GM23248 (cell line): ENCODE results near the gene GNE. TPM values are rescaled to one million over a fixed set of nuclear protein-coding genes. Genes with fewer than 3 reads are reported as not detected.

Source experiments
- DNase-seq: peaks from one replicate; pipeline ENCODE4 v3.0.0-alpha.2; 2015
- H2AFZ ChIP-seq: fragments of 200-600 bp; sonication (generic); 2 replicates; pipeline ENCODE4 v1.6.1; 2016; ENCODE audit warnings: antibody characterized with exemption
- H3F3A ChIP-seq: fragments of 200-600 bp; sonication (generic); 2 replicates; pipeline ENCODE4 v1.6.1; 2016; ENCODE audit warnings: mild to moderate bottlenecking, antibody characterized with exemption, mixed run types; ENCODE audit not compliant: insufficient read depth
- H3K27ac ChIP-seq: fragments of 200-600 bp; sonication (generic); 2 replicates; pipeline ENCODE4 v1.5.1; 2016; ENCODE audit warnings: mild to moderate bottlenecking
- H3K27me3 ChIP-seq: fragments of 200-600 bp; sonication (generic); replicated peaks from 2 replicates; pipeline ENCODE4 v1.6.1; 2016; ENCODE audit warnings: mild to moderate bottlenecking; ENCODE audit not compliant: insufficient read depth
- H3K36me3 ChIP-seq: fragments of 200-600 bp; sonication (generic); 2 replicates; pipeline ENCODE4 v1.6.1; 2016; ENCODE audit warnings: low read depth, mild to moderate bottlenecking
- H3K4me1 ChIP-seq: fragments of 200-600 bp; sonication (generic); 2 replicates; pipeline ENCODE4 v1.6.1; 2016; ENCODE audit warnings: mild to moderate bottlenecking; ENCODE audit not compliant: insufficient read depth
- H3K4me2 ChIP-seq: fragments of 200-600 bp; sonication (generic); one replicate; pipeline ENCODE4 v1.6.1; 2016; ENCODE audit warnings: mild to moderate bottlenecking; ENCODE audit not compliant: unreplicated experiment
- H3K4me3 ChIP-seq: fragments of 200-600 bp; sonication (generic); 2 replicates; pipeline ENCODE4 v1.5.1; 2016; ENCODE audit warnings: mild to moderate bottlenecking
- H3K79me2 ChIP-seq: fragments of 200-600 bp; sonication (generic); 2 replicates; pipeline ENCODE4 v1.6.1; 2016; ENCODE audit warnings: mild to moderate bottlenecking; ENCODE audit not compliant: insufficient read depth
- H3K9ac ChIP-seq: fragments of 200-600 bp; sonication (generic); 2 replicates; pipeline ENCODE4 v1.6.1; 2016; ENCODE audit warnings: mild to moderate bottlenecking
- H3K9me2 ChIP-seq: fragments of 200-600 bp; sonication (generic); 2 replicates; pipeline ENCODE4 v1.6.1; 2016; ENCODE audit warnings: mixed run types, mild to moderate bottlenecking, moderate library complexity; ENCODE audit not compliant: insufficient read depth
- H3K9me3 ChIP-seq: fragments of 200-600 bp; sonication (generic); one replicate; pipeline ENCODE4 v1.6.1; 2017; ENCODE audit warnings: low read depth
- H4K20me1 ChIP-seq: fragments of 200-600 bp; sonication (generic); 2 replicates; pipeline ENCODE4 v1.6.0; 2016; ENCODE audit not compliant: insufficient read depth
- EZH2 ChIP-seq: fragments of 200-600 bp; sonication (generic); IDR thresholded peaks from 2 replicates; pipeline ENCODE4 v1.6.1; 2018; ENCODE audit warnings: antibody characterized with exemption, mild to moderate bottlenecking; ENCODE audit not compliant: insufficient read depth, poor library complexity, severe bottlenecking
- EZH2phosphoT487 ChIP-seq: fragments of 200-600 bp; sonication (generic); IDR thresholded peaks from 2 replicates; pipeline ENCODE4 v1.6.1; 2018; ENCODE audit warnings: antibody characterized with exemption, moderate library complexity, mild to moderate bottlenecking, low read depth; ENCODE audit not compliant: insufficient read depth
- WGBS, 2 experiments: methylation state at CpG; one replicate each; pipeline ENCODE4 v1.1.6; 2015 to 2017; ENCODE audit warnings: low lambda C conversion rate in 2 of 2, low coverage in 1 of 2; ENCODE audit errors: missing lambda C conversion rate in 2 of 2; 5-methylcytosine and 5-hydroxymethylcytosine counted together
- in situ Hi-C: fragments of 300-500 bp; cut with MboI; formaldehyde crosslinking; loops from 2 replicates; pipeline ENCODE4 v1.15.0; 2020
- polyA plus RNA-seq: library from polyadenylated mRNA; unstranded; fragments of >200 nt; fragmentation: Nextera tagmentation; extraction: Ambion mirVana; gene quantifications from 2 replicates; pipeline ENCODE4 v1.2.1, GENCODE V29; 2016
- total RNA-seq: library from RNA; depleted of rRNA; stranded (reverse); fragments of >200 nt; shearing (Covaris generic); gene quantifications from 2 replicates; pipeline ENCODE4 v1.2.3, GENCODE V29; 2014

Gene GNE
- total and polyA plus RNA-seq, 2 experiments from 2014 or later, result 6.2 to 22.4 TPM

DNA sequence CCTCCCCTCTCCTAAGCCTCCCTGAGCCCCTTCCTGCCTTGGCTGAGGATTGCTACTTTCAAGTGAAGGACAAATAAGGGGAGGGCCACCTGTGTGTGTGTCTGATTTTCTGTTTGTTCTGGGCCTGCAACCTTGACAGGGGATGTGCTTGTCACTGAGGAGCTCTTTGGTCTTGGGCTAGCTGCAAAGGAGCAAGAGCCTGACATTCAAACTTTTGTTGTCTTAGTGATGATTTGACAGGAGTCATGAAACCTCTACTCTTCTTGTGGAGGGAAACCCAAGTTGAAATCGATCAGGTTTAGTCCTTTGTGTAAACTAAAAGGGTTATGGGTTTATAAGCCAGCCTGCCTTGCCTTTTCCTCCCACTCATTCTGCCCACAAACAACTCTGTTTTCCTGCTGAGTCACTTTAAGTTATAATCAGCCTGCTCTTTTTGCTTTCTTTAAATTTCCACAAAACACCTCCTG, 50.7 kb downstream of the GNE start:
- Histone ChIP-seq H3K9me2 (no peaks in the 10 kb centered on the region), H3K27me3 (no peaks in the 10 kb centered on the region), H3K9ac (peak overlapping the region; percentile 60), H3K36me3 (peaks cover 48% of the 10 kb centered on the region), H3K79me2 (peaks cover 71% of the 10 kb centered on the region), H3K9me3 (no peaks in the 10 kb centered on the region), H4K20me1 (peaks cover 8% of the 10 kb centered on the region; the same call in 1 of the 2 replicates), H2AFZ (no peak overlapping the region), H3K4me3 (peak overlapping the region; percentile 40), H3K4me2 (peak overlapping the region; percentile 66), H3K4me1 (peaks cover 37% of the 10 kb centered on the region), H3K27ac (peak overlapping the region; percentile 77), H3F3A (peaks cover 69% of the 10 kb centered on the region)
- peak; percentile 81 for DNase-seq
- TF ChIP-seq EZH2 (no peak), EZH2phosphoT487 (no peak)
- in situ Hi-C loops, result no loop called here
- 10 to 19% methylated on average over 1 of the region's 1 CpG for WGBS, 2 experiments

DNA sequence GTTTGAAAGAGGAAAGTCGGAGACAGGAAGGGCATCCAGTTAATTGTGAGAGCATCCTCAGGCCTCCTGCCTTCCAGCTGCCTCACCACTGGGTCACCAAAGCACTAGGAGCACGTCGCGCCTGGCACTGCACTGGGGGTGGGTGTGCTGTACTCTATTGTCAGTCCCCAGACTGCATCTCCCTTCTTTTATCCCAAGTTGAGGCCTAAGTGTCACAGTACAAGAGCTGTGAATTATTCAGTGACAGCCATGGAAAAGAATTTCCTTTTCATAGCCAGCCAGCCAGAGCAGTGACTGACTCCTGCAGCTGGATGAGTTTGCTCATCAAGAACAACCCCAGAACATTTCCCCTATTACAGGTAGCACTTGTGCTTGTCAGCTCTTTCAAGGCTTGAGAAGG, 51.2 kb downstream of the GNE start:
- Histone ChIP-seq H2AFZ (no peak overlapping the region), H3K4me2 (peak overlapping the region; percentile 66), H3K27me3 (no peaks in the 10 kb centered on the region), H3F3A (peaks cover 74% of the 10 kb centered on the region), H3K9ac (peak overlapping the region; percentile 60; the same call in 1 of the 2 replicates), H3K79me2 (peaks cover 71% of the 10 kb centered on the region), H3K36me3 (peaks cover 47% of the 10 kb centered on the region), H3K4me3 (peak overlapping the region; percentile 40), H4K20me1 (peaks cover 8% of the 10 kb centered on the region; the same call in 1 of the 2 replicates), H3K27ac (peak overlapping the region; percentile 77), H3K4me1 (peaks cover 37% of the 10 kb centered on the region), H3K9me3 (no peaks in the 10 kb centered on the region), H3K9me2 (no peaks in the 10 kb centered on the region)
- WGBS, 2 experiments, result 12 to 13% methylated on average over 4 of the region's 4 CpGs
- TF ChIP-seq EZH2phosphoT487, result no peak
- TF ChIP-seq EZH2, result no peak
- peak; percentile 83 for DNase-seq
- in situ Hi-C loops, result no loop called here

DNA sequence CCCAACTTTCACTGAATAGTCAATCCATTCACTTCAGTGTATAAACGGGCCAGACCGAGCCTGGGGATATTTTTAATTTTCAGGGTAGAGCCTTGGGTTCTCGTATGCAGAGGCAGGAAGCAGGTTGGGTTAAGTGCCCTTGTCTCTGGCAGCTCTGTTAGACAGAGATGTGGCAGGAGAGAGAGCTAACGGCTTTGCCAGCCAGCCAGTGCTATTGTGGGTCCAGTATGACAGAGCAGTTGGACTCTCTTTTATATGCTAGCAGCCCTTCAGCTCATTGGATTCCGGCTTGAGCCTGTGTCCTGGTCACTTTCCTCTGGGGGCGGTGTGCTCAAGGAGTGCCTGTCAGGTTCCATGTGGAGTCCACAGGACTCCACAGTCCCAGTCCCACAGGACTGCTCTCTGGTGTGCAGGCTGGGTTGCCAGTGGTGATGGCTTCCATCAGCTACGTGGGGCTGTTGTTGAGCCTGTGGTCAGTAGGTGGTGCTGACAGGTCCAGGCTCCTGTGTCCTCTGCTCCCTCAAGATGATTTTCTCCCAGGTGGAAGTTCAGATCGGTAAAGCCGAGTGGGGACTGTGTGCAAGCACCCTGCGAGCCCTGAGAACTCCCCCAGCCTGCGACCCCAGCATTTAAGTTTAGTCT, 53.2 kb downstream of the GNE start:
- Histone ChIP-seq H3K4me2 (no peak overlapping the region), H3K4me1 (peaks cover 37% of the 10 kb centered on the region), H3K4me3 (no peak overlapping the region), H3K27me3 (no peaks in the 10 kb centered on the region), H3F3A (peaks cover 88% of the 10 kb centered on the region), H2AFZ (no peak overlapping the region), H3K9me2 (no peaks in the 10 kb centered on the region), H3K9me3 (no peaks in the 10 kb centered on the region), H4K20me1 (peaks cover 8% of the 10 kb centered on the region; the same call in 1 of the 2 replicates), H3K79me2 (peaks cover 71% of the 10 kb centered on the region), H3K36me3 (peaks cover 58% of the 10 kb centered on the region), H3K9ac (no peak overlapping the region), H3K27ac (no peak overlapping the region)
- DNase-seq, result peak; percentile 17
- in situ Hi-C loops, result no loop called here
- WGBS, 2 experiments, result 98 to 99% methylated on average over 11 of the region's 11 CpGs
- TF ChIP-seq EZH2phosphoT487 (no peak), EZH2 (no peak)

DNA sequence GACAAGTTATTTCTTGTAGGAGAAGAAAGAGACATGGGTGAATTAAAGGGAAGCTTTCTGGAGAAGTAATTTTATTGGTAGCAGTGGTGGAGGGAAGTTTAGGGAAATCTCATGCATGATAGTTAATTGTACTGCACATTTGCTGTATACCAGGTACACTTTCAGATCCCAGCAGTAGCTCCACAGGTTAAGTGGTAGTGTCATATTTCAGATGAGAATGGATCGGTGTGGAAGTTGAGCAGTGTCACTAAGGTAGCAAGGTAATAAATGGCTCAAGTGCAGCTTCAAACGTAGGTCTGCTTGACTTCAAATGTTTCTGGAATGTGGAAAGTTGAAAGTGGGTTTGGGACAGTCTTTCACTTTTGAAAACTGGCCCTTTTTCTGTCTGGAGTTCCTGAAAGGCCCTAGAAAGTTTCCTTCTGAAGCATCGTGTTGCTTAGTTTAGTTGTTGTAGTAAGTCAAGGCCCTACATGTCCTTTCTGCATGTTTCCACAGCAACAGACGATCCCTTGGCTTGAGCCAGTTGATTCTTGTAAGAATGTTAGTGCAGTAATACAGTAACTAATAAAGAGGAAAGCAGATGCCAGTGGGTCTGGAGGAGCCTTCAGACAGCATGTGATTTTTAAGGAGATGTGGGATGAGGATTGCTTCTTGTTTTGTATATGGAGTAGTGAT, 63.8 kb downstream of the GNE start:
- in situ Hi-C loops, result no loop called here
- peaks cover 26% of the 10 kb centered on the region for H4K20me1 ChIP-seq

More for the DNA sequence above, 63.8 kb downstream of the GNE start:
- Histone ChIP-seq H3K79me2 (peaks cover 87% of the 10 kb centered on the region), H3K4me3 (peak overlapping the region; percentile 5; the same call in 1 of the 2 replicates), H3K27me3 (no peaks in the 10 kb centered on the region), H3K27ac (peak overlapping the region; percentile 8), H3K9ac (peak overlapping the region; percentile 29), H3K9me3 (no peaks in the 10 kb centered on the region), H3F3A (0 out of 2 replicates have a peak, but pooled peaks cover 6% of the 10 kb centered on the region), H3K36me3 (peaks cover 10% of the 10 kb centered on the region), H3K4me2 (peak overlapping the region; percentile 19), H3K4me1 (peaks cover 40% of the 10 kb centered on the region), H2AFZ (no peak overlapping the region), H3K9me2 (no peaks in the 10 kb centered on the region)
- TF ChIP-seq EZH2phosphoT487 (no peak), EZH2 (no peak)
- DNase-seq, result peak; percentile 44
- 10 to 12% methylated on average over 4 of the region's 4 CpGs for WGBS, 2 experiments
